ENCODE measurements around the gene WDR62. TPM values are rescaled to one million over a fixed set of nuclear protein-coding genes. Genes with fewer than 3 reads are reported as not detected.

Gene WDR62
- total and polyA plus RNA-seq, 8 donors: 0.12 to 0.49 (median 0.37) TPM

- no peak for FAIRE-seq
- intact Hi-C loops (cut with DNase I): no loop called here
- H3K27ac ChIP-seq: no peak overlapping the region
- no peak for ATAC-seq
- peaks cover 4 to 42% (median 11%) of the 10 kb centered on the region in 3 donors for H3K36me3 ChIP-seq
- TF ChIP-seq CTCF (IDR thresholded peaks at IDR 0.05): no peak
- DNase-seq: no peak
- WGBS, 2 donors: 92 to 95% methylated on average over 9 of the region's 9 CpGs
- peaks cover 0 to 10% (median 0%) of the 10 kb centered on the region in 3 donors for H3K4me1 ChIP-seq
- no peaks in the 10 kb centered on the region for H3K27me3 ChIP-seq
- H3K4me3 ChIP-seq: no peak overlapping the region
- H3K9me3 ChIP-seq: no peaks in the 10 kb centered on the region
These were observed 87.8 kb downstream of the WDR62 start for GRCh38 chr19:36142496-36142895.

GRCh38 chr19:36144624-36145023 lies 89.9 kb downstream of the WDR62 start:
- no peak for TF ChIP-seq CTCF (IDR thresholded peaks at IDR 0.05)
- Histone ChIP-seq H3K36me3 (peaks cover 4 to 55% (median 13%) of the 10 kb centered on the region in 3 donors), H3K27ac (no peak overlapping the region), H3K4me1 (peaks cover 0 to 7% (median 0%) of the 10 kb centered on the region in 3 donors), H3K9me3 (no peaks in the 10 kb centered on the region), H3K27me3 (no peaks in the 10 kb centered on the region), H3K4me3 (no peak overlapping the region)
- DNase-seq (no peak), FAIRE-seq (no peak), ATAC-seq (no peak)
- 96 to 97% methylated on average over 6 of the region's 6 CpGs for WGBS, 2 donors
- intact Hi-C loops (cut with DNase I): no loop called here

- Histone ChIP-seq H3K4me3 (no peak overlapping the region), H3K36me3 (peaks cover 4 to 40% (median 13%) of the 10 kb centered on the region in 3 donors), H3K9me3 (no peaks in the 10 kb centered on the region), H3K27me3 (no peaks in the 10 kb centered on the region), H3K4me1 (no peaks in the 10 kb centered on the region), H3K27ac (no peak overlapping the region)
- TF ChIP-seq CTCF (IDR thresholded peaks at IDR 0.05): no peak
- WGBS, 2 donors: 88 to 90% methylated on average over 13 of the region's 13 CpGs
- intact Hi-C loops (cut with DNase I): no loop called here
- no peak for ATAC-seq
- peak in 1 of 6 donors; percentile 46 for DNase-seq
- FAIRE-seq: no peak
These were observed 95.1 kb downstream of the WDR62 start for GRCh38 chr19:36149673-36150406.

DNA sequence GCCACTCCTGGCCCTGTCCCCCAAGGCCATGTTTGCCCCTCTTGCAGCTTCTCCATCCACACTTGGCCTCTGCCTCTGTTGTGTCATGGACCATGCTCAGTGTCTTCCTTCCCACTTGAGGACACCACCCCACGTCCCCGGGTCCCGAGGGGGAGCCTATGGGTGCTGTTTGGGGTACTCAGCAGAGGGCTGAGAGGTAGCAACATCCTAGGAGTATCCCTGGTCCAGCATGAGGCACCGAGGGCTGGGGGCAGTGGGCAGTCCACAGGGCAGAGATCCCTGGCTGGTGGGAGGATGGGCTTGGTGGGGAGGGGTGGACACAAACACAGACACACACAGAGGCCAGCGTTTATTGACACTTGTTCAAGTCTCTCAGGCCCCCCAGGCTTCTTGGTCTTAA lies 95.9 kb downstream of the WDR62 start:
- 78 to 81% methylated on average over 5 of the region's 5 CpGs for WGBS, 2 donors

More for the DNA sequence above, 95.9 kb downstream of the WDR62 start:
- Histone ChIP-seq H3K9me3 (no peaks in the 10 kb centered on the region), H3K4me1 (no peaks in the 10 kb centered on the region), H3K27ac (no peak overlapping the region), H3K4me3 (no peak overlapping the region), H3K27me3 (no peaks in the 10 kb centered on the region), H3K36me3 (peaks cover 4 to 35% (median 7%) of the 10 kb centered on the region in 3 donors)
- no peak for DNase-seq
- TF ChIP-seq CTCF (IDR thresholded peaks at IDR 0.05): no peak
- no peak for ATAC-seq
- intact Hi-C loops (cut with DNase I): no loop called here
- FAIRE-seq: no peak

Measured in pancreas (tissue), 10 donors.